SK-N-SH (cell line): ENCODE results near the gene IMPG2. TPM values are rescaled to one million over a fixed set of nuclear protein-coding genes. Genes with fewer than 3 reads are reported as not detected.
A peak's percentile ranks its signal among the peaks of the same experiment; 100 is the strongest.

Experiments
- ELF1 ChIP-seq: IDR thresholded peaks from 2 replicates; pipeline ENCODE4 v1.4.0; 2012
- EZH2phosphoT487 ChIP-seq: fragments of 200-600 bp; sonication (generic); IDR thresholded peaks from 2 replicates; pipeline ENCODE4 v1.6.1; 2017; ENCODE audit warnings: low read depth, mixed run types, mild to moderate bottlenecking, antibody characterized with exemption, moderate library complexity, borderline replicate concordance
- FOSL2 ChIP-seq: IDR thresholded peaks from 2 replicates; pipeline ENCODE4 v1.4.0; 2012; ENCODE audit warnings: low read depth, mild to moderate bottlenecking, moderate library complexity, borderline replicate concordance
- FOXJ3 ChIP-seq: sonication (generic); formaldehyde crosslinking; IDR thresholded peaks from 2 replicates; pipeline ENCODE4 v1.5.1; 2020; ENCODE audit warnings: mild to moderate bottlenecking, missing genetic modification reagents
- FOXM1 ChIP-seq: IDR thresholded peaks from 2 replicates; pipeline ENCODE4 v1.4.0; 2012; ENCODE audit warnings: low read depth, mild to moderate bottlenecking
- GABPA ChIP-seq: IDR thresholded peaks from 2 replicates; pipeline ENCODE4 v1.4.0; 2012; ENCODE audit warnings: low read depth, mild to moderate bottlenecking
- GATA2 ChIP-seq: sonication (generic); formaldehyde crosslinking; IDR thresholded peaks from 2 replicates; pipeline ENCODE4 v1.5.0; 2020; ENCODE audit warnings: mild to moderate bottlenecking, missing genetic modification reagents
- IRF3 ChIP-seq: fragments of 150-350 bp; IDR thresholded peaks from 2 replicates; pipeline ENCODE4 v1.6.1; 2016; ENCODE audit warnings: mild to moderate bottlenecking, low read depth, low read length
- JUND ChIP-seq: IDR thresholded peaks from 2 replicates; pipeline ENCODE4 v1.4.0; 2012
- MEF2A ChIP-seq: IDR thresholded peaks from 2 replicates; pipeline ENCODE4 v1.4.0; 2012; ENCODE audit warnings: low read depth, borderline replicate concordance
- NFIC ChIP-seq: IDR thresholded peaks from 2 replicates; pipeline ENCODE4 v1.4.0; 2012; ENCODE audit warnings: borderline replicate concordance
- REST ChIP-seq: IDR thresholded peaks from 2 replicates; pipeline ENCODE4 v1.6.1; 2012; ENCODE audit warnings: mild to moderate bottlenecking, low read depth, low read length, moderate library complexity
- RFX5 ChIP-seq: IDR thresholded peaks from 2 replicates; pipeline ENCODE4 v1.6.1; 2012; ENCODE audit warnings: mild to moderate bottlenecking, improper control_type of control experiment, low read length
- RXRA ChIP-seq: IDR thresholded peaks from 2 replicates; pipeline ENCODE4 v1.4.0; 2012; ENCODE audit warnings: low read depth, mild to moderate bottlenecking, borderline replicate concordance
- SMC3 ChIP-seq: IDR thresholded peaks from 2 replicates; pipeline ENCODE4 v1.6.1; 2012; ENCODE audit warnings: low read depth, low read length, improper control_type of control experiment
- USF2 ChIP-seq: fragments of 150-350 bp; IDR thresholded peaks from 2 replicates; pipeline ENCODE4 v1.6.1; 2017; ENCODE audit warnings: antibody characterized with exemption, low read length, low read depth, borderline replicate concordance
- polyA plus RNA-seq, 3 experiments: library from polyadenylated mRNA; depleted of rRNA; stranded (reverse); fragments of >200 nt; gene quantifications; 2 replicates each; pipeline ENCODE4 v1.2.3, GENCODE V29; 2012
- TF ChIP-seq, protein P1 (sequence below): IDR thresholded peaks from 2 replicates; pipeline ENCODE4 v1.4.0; 2012; ENCODE audit warnings: low read depth, borderline replicate concordance
- TF ChIP-seq, protein P2 (sequence below): fragments of 200-600 bp; sonication (generic); IDR thresholded peaks from 2 replicates; pipeline ENCODE4 v1.6.1; 2017; ENCODE audit warnings: antibody characterized with exemption, mild to moderate bottlenecking, moderate library complexity

The IMPG2 gene
- polyA plus RNA-seq, 1 of the 3 experiments (the other 2 are of a cell fraction): 0.03 TPM

GRCh38 chr3:101195951-101196713 lies 124.2 kb downstream of the IMPG2 start (continued):
- TF ChIP-seq REST (no peak), JUND (no peak), ELF1 (peak; percentile 14; the same call in 1 of the 2 replicates), FOXJ3 (no peak), EZH2phosphoT487 (no peak), GABPA (no peak), FOXM1 (no peak), USF2 (no peak), SMC3 (peak; percentile 93), FOSL2 (no peak), RFX5 (no peak), MEF2A (no peak), NFIC (no peak), GATA2 (CRISPR knock-in tag) (no peak), IRF3 (no peak), RXRA (no peak)
- TF ChIP-seq, protein P1, sequence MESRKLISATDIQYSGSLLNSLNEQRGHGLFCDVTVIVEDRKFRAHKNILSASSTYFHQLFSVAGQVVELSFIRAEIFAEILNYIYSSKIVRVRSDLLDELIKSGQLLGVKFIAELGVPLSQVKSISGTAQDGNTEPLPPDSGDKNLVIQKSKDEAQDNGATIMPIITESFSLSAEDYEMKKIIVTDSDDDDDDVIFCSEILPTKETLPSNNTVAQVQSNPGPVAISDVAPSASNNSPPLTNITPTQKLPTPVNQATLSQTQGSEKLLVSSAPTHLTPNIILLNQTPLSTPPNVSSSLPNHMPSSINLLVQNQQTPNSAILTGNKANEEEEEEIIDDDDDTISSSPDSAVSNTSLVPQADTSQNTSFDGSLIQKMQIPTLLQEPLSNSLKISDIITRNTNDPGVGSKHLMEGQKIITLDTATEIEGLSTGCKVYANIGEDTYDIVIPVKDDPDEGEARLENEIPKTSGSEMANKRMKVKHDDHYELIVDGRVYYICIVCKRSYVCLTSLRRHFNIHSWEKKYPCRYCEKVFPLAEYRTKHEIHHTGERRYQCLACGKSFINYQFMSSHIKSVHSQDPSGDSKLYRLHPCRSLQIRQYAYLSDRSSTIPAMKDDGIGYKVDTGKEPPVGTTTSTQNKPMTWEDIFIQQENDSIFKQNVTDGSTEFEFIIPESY: no peak
- TF ChIP-seq, protein P2, sequence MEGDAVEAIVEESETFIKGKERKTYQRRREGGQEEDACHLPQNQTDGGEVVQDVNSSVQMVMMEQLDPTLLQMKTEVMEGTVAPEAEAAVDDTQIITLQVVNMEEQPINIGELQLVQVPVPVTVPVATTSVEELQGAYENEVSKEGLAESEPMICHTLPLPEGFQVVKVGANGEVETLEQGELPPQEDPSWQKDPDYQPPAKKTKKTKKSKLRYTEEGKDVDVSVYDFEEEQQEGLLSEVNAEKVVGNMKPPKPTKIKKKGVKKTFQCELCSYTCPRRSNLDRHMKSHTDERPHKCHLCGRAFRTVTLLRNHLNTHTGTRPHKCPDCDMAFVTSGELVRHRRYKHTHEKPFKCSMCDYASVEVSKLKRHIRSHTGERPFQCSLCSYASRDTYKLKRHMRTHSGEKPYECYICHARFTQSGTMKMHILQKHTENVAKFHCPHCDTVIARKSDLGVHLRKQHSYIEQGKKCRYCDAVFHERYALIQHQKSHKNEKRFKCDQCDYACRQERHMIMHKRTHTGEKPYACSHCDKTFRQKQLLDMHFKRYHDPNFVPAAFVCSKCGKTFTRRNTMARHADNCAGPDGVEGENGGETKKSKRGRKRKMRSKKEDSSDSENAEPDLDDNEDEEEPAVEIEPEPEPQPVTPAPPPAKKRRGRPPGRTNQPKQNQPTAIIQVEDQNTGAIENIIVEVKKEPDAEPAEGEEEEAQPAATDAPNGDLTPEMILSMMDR: peak; percentile 79
